Subcutaneous adipose tissue (tissue), 4 donors: ENCODE results near the gene TSC22D2. TPM values are rescaled to one million over a fixed set of nuclear protein-coding genes. Genes with fewer than 3 reads are reported as not detected.

Source experiments
- CTCF ChIP-seq: fragments of 450-650 bp; IDR thresholded peaks from one replicate; pipeline ENCODE4 v1.5.1; 2016; ENCODE audit warnings: low read depth, mild to moderate bottlenecking, control low read depth, antibody characterized with exemption, moderate library complexity
- total RNA-seq, 4 donors: library from RNA; depleted of rRNA; stranded (reverse); fragments of >200 nt; gene quantifications; one replicate each; pipeline ENCODE4 v1.1.0, GENCODE V29; 2016

Gene TSC22D2
- total RNA-seq, 4 donors from 2014 or later, result 11.2 to 36.5 (median 18.0) TPM

GRCh38 chr3:150370122-150370602, 37.9 kb upstream of the TSC22D2 start:
- no peak for TF ChIP-seq CTCF

GRCh38 chr3:150370999-150371398, 37.1 kb upstream of the TSC22D2 start:
- no peak for TF ChIP-seq CTCF

- TF ChIP-seq CTCF, result no peak
Measured at GRCh38 chr3:150371741-150372254, 36.3 kb upstream of the TSC22D2 start.

- TF ChIP-seq CTCF, result no peak
Measured at GRCh38 chr3:150372320-150372719, 35.8 kb upstream of the TSC22D2 start.

- no peak for TF ChIP-seq CTCF
Measured at GRCh38 chr3:150372722-150373121, 35.4 kb upstream of the TSC22D2 start.

- TF ChIP-seq CTCF, result no peak
Measured at GRCh38 chr3:150373234-150373875, 34.7 kb upstream of the TSC22D2 start.

GRCh38 chr3:150374975-150375374, 33.1 kb upstream of the TSC22D2 start:
- no peak for TF ChIP-seq CTCF
